ENCODE results near the gene FAM171A2.

DNA sequence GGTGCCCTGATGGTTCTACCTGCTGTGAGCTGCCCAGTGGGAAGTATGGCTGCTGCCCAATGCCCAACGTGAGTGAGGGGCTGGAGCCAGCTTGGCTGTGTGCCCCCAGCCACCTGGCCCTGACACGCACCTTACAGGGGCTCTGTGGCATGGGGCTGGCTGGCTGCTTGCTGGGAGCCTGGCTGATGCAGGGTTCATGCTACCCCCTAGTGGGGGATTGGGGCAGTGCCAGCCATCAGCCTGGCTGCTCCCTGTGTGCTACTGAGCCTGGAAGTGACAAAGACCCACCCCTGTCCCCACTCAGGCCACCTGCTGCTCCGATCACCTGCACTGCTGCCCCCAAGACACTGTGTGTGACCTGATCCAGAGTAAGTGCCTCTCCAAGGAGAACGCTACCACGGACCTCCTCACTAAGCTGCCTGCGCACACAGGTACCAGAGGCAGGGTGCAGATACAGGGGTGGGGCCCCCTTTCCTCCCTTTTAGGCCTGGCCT, 12.9 kb downstream of the FAM171A2 start:
- no peak for TF ChIP-seq EZH2 (IDR thresholded peaks at IDR 0.05; ENCODE audit: borderline replicate concordance, low read length)
- TF ChIP-seq, protein P1, sequence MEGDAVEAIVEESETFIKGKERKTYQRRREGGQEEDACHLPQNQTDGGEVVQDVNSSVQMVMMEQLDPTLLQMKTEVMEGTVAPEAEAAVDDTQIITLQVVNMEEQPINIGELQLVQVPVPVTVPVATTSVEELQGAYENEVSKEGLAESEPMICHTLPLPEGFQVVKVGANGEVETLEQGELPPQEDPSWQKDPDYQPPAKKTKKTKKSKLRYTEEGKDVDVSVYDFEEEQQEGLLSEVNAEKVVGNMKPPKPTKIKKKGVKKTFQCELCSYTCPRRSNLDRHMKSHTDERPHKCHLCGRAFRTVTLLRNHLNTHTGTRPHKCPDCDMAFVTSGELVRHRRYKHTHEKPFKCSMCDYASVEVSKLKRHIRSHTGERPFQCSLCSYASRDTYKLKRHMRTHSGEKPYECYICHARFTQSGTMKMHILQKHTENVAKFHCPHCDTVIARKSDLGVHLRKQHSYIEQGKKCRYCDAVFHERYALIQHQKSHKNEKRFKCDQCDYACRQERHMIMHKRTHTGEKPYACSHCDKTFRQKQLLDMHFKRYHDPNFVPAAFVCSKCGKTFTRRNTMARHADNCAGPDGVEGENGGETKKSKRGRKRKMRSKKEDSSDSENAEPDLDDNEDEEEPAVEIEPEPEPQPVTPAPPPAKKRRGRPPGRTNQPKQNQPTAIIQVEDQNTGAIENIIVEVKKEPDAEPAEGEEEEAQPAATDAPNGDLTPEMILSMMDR (IDR thresholded peaks at IDR 0.05; ENCODE audit: low read length), result peak; percentile 78
